Measurements from ENCODE around the gene OR5D18. TPM values are rescaled to one million over a fixed set of nuclear protein-coding genes. Genes with fewer than 3 reads are reported as not detected.

Gene OR5D18
- polyA plus RNA-seq (2013, experiment 1 of 2) = not detected
- not detected for polyA plus RNA-seq (2013, experiment 2 of 2)

DNA sequence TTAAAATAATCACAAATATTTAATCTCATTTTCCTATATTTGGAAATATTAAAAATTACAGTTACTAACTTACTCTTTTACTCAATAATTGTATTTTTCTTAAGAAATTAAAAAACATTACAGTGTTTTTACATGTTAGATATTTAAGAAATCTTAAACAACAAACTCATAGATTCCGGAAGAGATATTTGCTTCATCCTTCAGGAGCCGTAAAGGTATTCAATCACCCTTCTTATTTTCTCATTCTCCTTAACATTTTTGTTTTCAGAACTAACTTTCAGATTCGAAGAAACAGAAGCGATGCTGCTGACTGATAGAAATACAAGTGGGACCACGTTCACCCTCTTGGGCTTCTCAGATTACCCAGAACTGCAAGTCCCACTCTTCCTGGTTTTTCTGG is at the start of gene OR5D18:
OR5D18 (plus strand) TSS at position 301 of the 400 bp plus-strand sequence; CDS start at position 301, 0 bp downstream.
- no peak within 1 kb of the TSS for H2BK5ac ChIP-seq (ENCODE audit: low read length)
- no peak within 1 kb of the TSS for H2AK5ac ChIP-seq (ENCODE audit: low read depth, low read length)
- no CpG with 5 or more reads among the region's 5 CpGs for WGBS, 2 donors (ENCODE audit: extremely low coverage in 2 of 2, insufficient read length in 2 of 2, insufficient replicate concordance in 1 of 2)
- H3K36me3 ChIP-seq (replicated peaks in 1 of 2; ENCODE audit: control insufficient read depth in 2 of 2, insufficient read depth in 2 of 2, low read length in 2 of 2) = no peaks in the 10 kb centered on the region
- no peak within 1 kb of the TSS for H2BK15ac ChIP-seq (ENCODE audit: low read length)
- H3K9ac ChIP-seq (ENCODE audit: low read depth, low read length, poor library complexity) = no peak within 1 kb of the TSS
- H2AFZ ChIP-seq (ENCODE audit: low read length) = no peak within 1 kb of the TSS
- H3K18ac ChIP-seq (ENCODE audit: low read length) = no peak within 1 kb of the TSS
- H3K9me3 ChIP-seq (replicated peaks in 1 of 2; ENCODE audit: control insufficient read depth in 2 of 2, insufficient read depth in 1 of 2, low read depth in 1 of 2, low read length in 2 of 2) = peaks cover 0 to 12% of the 10 kb centered on the region in 2 donors
- no peak within 1 kb of the TSS for H2BK120ac ChIP-seq (ENCODE audit: low read depth, low read length)
- H3K14ac ChIP-seq (ENCODE audit: low read length) = no peak within 1 kb of the TSS
- no peak within 1 kb of the TSS for H2BK12ac ChIP-seq (ENCODE audit: low read length)
- H3K4me1 ChIP-seq (ENCODE audit: control insufficient read depth in 2 of 2, insufficient read depth in 1 of 2, low read depth in 1 of 2, low read length in 2 of 2) = no peaks in the 10 kb centered on the region
- no peak within 1 kb of the TSS for H4K8ac ChIP-seq (ENCODE audit: low read depth, low read length)
- no peak within 1 kb of the TSS for H3K27ac ChIP-seq (replicated peaks; ENCODE audit: low read length)
- H3K79me1 ChIP-seq (ENCODE audit: low read depth, low read length) = no peaks in the 10 kb centered on the region
- no peak within 1 kb of the TSS for H3K4me3 ChIP-seq (ENCODE audit: low read length in 2 of 2)
- no peak within 1 kb of the TSS for H3K23ac ChIP-seq (ENCODE audit: low read depth, low read length, poor library complexity)
- H4K91ac ChIP-seq (ENCODE audit: low read depth, low read length, poor library complexity) = no peak within 1 kb of the TSS
- no peak within 1 kb of the TSS for H3K4ac ChIP-seq (ENCODE audit: low read length)
- no peaks in the 10 kb centered on the region for H3K27me3 ChIP-seq (ENCODE audit: control insufficient read depth in 3 of 3, insufficient read depth in 3 of 3, low read depth in 1 of 3, low read length in 3 of 3)
- DNase-seq (ENCODE audit: low spot score) = no peak
- H3K4me2 ChIP-seq (ENCODE audit: insufficient read depth, low read length, poor library complexity, severe bottlenecking) = no peak within 1 kb of the TSS

GRCh38 chr11:55773138-55773537 is 46.3 kb upstream of the OR5D18 start, which contains the start of gene OR5D13:
Gene OR5D13, plus strand, starts transcription at chr11:55773438. Its CDS starts 0 bp downstream, at chr11:55773438.
- H4K91ac ChIP-seq (ENCODE audit: low read depth, low read length, poor library complexity) = no peak within 1 kb of the TSS
- no peak within 1 kb of the TSS for H2BK12ac ChIP-seq (ENCODE audit: low read length)
- no peak within 1 kb of the TSS for H3K4me3 ChIP-seq (ENCODE audit: low read length in 2 of 2)
- peaks cover 0 to 5% of the 10 kb centered on the region in 2 donors for H3K9me3 ChIP-seq (replicated peaks in 1 of 2; ENCODE audit: control insufficient read depth in 2 of 2, insufficient read depth in 1 of 2, low read depth in 1 of 2, low read length in 2 of 2)
- H3K4me1 ChIP-seq (ENCODE audit: control insufficient read depth in 2 of 2, insufficient read depth in 1 of 2, low read depth in 1 of 2, low read length in 2 of 2) = no peaks in the 10 kb centered on the region
- no peaks in the 10 kb centered on the region for H3K27me3 ChIP-seq (ENCODE audit: control insufficient read depth in 3 of 3, insufficient read depth in 3 of 3, low read depth in 1 of 3, low read length in 3 of 3)
- H3K18ac ChIP-seq (ENCODE audit: low read length) = no peak within 1 kb of the TSS
- DNase-seq (ENCODE audit: low spot score) = no peak
- H3K14ac ChIP-seq (ENCODE audit: low read length) = no peak within 1 kb of the TSS
- no peak within 1 kb of the TSS for H2BK5ac ChIP-seq (ENCODE audit: low read length)
- H3K27ac ChIP-seq (replicated peaks; ENCODE audit: low read length) = no peak within 1 kb of the TSS
- H3K9ac ChIP-seq (ENCODE audit: low read depth, low read length, poor library complexity) = no peak within 1 kb of the TSS
- no peak within 1 kb of the TSS for H2BK120ac ChIP-seq (ENCODE audit: low read depth, low read length)
- H3K4ac ChIP-seq (ENCODE audit: low read length) = no peak within 1 kb of the TSS
- no peak within 1 kb of the TSS for H2BK15ac ChIP-seq (ENCODE audit: low read length)
- H2AFZ ChIP-seq (ENCODE audit: low read length) = no peak within 1 kb of the TSS
- no peak within 1 kb of the TSS for H3K4me2 ChIP-seq (ENCODE audit: insufficient read depth, low read length, poor library complexity, severe bottlenecking)
- no peaks in the 10 kb centered on the region for H3K79me1 ChIP-seq (ENCODE audit: low read depth, low read length)
- H3K23ac ChIP-seq (ENCODE audit: low read depth, low read length, poor library complexity) = no peak within 1 kb of the TSS
- no peaks in the 10 kb centered on the region for H3K36me3 ChIP-seq (replicated peaks in 1 of 2; ENCODE audit: control insufficient read depth in 2 of 2, insufficient read depth in 2 of 2, low read length in 2 of 2)
- no peak within 1 kb of the TSS for H2AK5ac ChIP-seq (ENCODE audit: low read depth, low read length)
- no peak within 1 kb of the TSS for H4K8ac ChIP-seq (ENCODE audit: low read depth, low read length)

GRCh38 chr11:55791606-55792005 is 27.8 kb upstream of the OR5D18 start:
- no peak overlapping the region for H3K27ac ChIP-seq (replicated peaks; ENCODE audit: low read length)
- no peaks in the 10 kb centered on the region for H3K79me1 ChIP-seq (ENCODE audit: low read depth, low read length)
- no peak overlapping the region for H2BK15ac ChIP-seq (ENCODE audit: low read length)
- H3K36me3 ChIP-seq (replicated peaks in 1 of 2; ENCODE audit: control insufficient read depth in 2 of 2, insufficient read depth in 2 of 2, low read length in 2 of 2) = no peaks in the 10 kb centered on the region
- no peak overlapping the region for H3K18ac ChIP-seq (ENCODE audit: low read length)
- H2BK5ac ChIP-seq (ENCODE audit: low read length) = no peak overlapping the region
- no peak overlapping the region for H3K14ac ChIP-seq (ENCODE audit: low read length)
- no peak overlapping the region for H3K4ac ChIP-seq (ENCODE audit: low read length)
- no peak overlapping the region for H2BK12ac ChIP-seq (ENCODE audit: low read length)
- H3K4me2 ChIP-seq (ENCODE audit: insufficient read depth, low read length, poor library complexity, severe bottlenecking) = no peak overlapping the region
- H3K27me3 ChIP-seq (ENCODE audit: control insufficient read depth in 3 of 3, insufficient read depth in 3 of 3, low read depth in 1 of 3, low read length in 3 of 3) = no peaks in the 10 kb centered on the region
- no peak overlapping the region for H3K23ac ChIP-seq (ENCODE audit: low read depth, low read length, poor library complexity)
- H4K8ac ChIP-seq (ENCODE audit: low read depth, low read length) = no peak overlapping the region
- peaks cover 0 to 22% of the 10 kb centered on the region in 2 donors for H3K9me3 ChIP-seq (replicated peaks in 1 of 2; ENCODE audit: control insufficient read depth in 2 of 2, insufficient read depth in 1 of 2, low read depth in 1 of 2, low read length in 2 of 2)
- DNase-seq (ENCODE audit: low spot score) = no peak
- no CpG with 5 or more reads among the region's 1 CpG for WGBS, 2 donors (ENCODE audit: extremely low coverage in 2 of 2, insufficient read length in 2 of 2, insufficient replicate concordance in 1 of 2)
- H3K4me3 ChIP-seq (ENCODE audit: low read length in 2 of 2) = no peak overlapping the region
- no peak overlapping the region for H2AFZ ChIP-seq (ENCODE audit: low read length)
- no peak overlapping the region for H3K9ac ChIP-seq (ENCODE audit: low read depth, low read length, poor library complexity)
- H3K4me1 ChIP-seq (ENCODE audit: control insufficient read depth in 2 of 2, insufficient read depth in 1 of 2, low read depth in 1 of 2, low read length in 2 of 2) = no peaks in the 10 kb centered on the region
- H4K91ac ChIP-seq (ENCODE audit: low read depth, low read length, poor library complexity) = no peak overlapping the region
- no peak overlapping the region for H2AK5ac ChIP-seq (ENCODE audit: low read depth, low read length)
- H2BK120ac ChIP-seq (ENCODE audit: low read depth, low read length) = no peak overlapping the region

DNA sequence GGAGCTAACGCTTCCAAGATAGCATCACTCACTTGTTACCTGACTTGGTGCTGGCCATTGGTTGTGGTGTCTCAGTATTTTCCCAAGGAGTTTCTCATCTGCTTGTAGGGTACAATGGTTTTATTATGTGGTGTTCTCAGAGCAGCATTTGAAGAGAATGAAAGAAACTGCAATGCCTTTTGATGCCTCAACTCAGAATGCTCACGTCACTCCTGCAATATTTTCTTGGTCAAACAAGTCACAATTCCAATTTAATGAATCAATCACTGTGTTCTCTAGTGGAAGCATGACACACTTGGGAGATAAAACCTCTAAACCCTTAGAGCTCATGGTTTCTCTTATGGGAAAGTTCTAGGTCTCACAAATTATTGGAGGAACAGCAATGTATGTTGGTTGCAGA is 26.1 kb upstream of the OR5D18 start:
- Histone ChIP-seq H3K18ac (ENCODE audit: low read length) (no peak overlapping the region), H2BK5ac (ENCODE audit: low read length) (no peak overlapping the region), H3K9me3 (replicated peaks in 1 of 2; ENCODE audit: control insufficient read depth in 2 of 2, insufficient read depth in 1 of 2, low read depth in 1 of 2, low read length in 2 of 2) (peaks cover 0 to 14% of the 10 kb centered on the region in 2 donors), H2BK15ac (ENCODE audit: low read length) (no peak overlapping the region), H3K27ac (replicated peaks; ENCODE audit: low read length) (no peak overlapping the region), H2AK5ac (ENCODE audit: low read depth, low read length) (no peak overlapping the region), H3K4me2 (ENCODE audit: insufficient read depth, low read length, poor library complexity, severe bottlenecking) (no peak overlapping the region), H3K79me1 (ENCODE audit: low read depth, low read length) (no peaks in the 10 kb centered on the region), H4K8ac (ENCODE audit: low read depth, low read length) (no peak overlapping the region), H3K14ac (ENCODE audit: low read length) (no peak overlapping the region), H2BK120ac (ENCODE audit: low read depth, low read length) (no peak overlapping the region), H3K4me1 (ENCODE audit: control insufficient read depth in 2 of 2, insufficient read depth in 1 of 2, low read depth in 1 of 2, low read length in 2 of 2) (no peaks in the 10 kb centered on the region), H3K4me3 (ENCODE audit: low read length in 2 of 2) (no peak overlapping the region), H2BK12ac (ENCODE audit: low read length) (no peak overlapping the region), H4K91ac (ENCODE audit: low read depth, low read length, poor library complexity) (no peak overlapping the region), H3K23ac (ENCODE audit: low read depth, low read length, poor library complexity) (no peak overlapping the region), H2AFZ (ENCODE audit: low read length) (no peak overlapping the region), H3K9ac (ENCODE audit: low read depth, low read length, poor library complexity) (no peak overlapping the region), H3K4ac (ENCODE audit: low read length) (no peak overlapping the region), H3K36me3 (replicated peaks in 1 of 2; ENCODE audit: control insufficient read depth in 2 of 2, insufficient read depth in 2 of 2, low read length in 2 of 2) (no peaks in the 10 kb centered on the region), H3K27me3 (ENCODE audit: control insufficient read depth in 3 of 3, insufficient read depth in 3 of 3, low read depth in 1 of 3, low read length in 3 of 3) (peaks cover 0 to under 1% (median 0%) of the 10 kb centered on the region in 3 experiments)
- no peak for DNase-seq (ENCODE audit: low spot score)
- WGBS, 2 donors (ENCODE audit: extremely low coverage in 2 of 2, insufficient read length in 2 of 2, insufficient replicate concordance in 1 of 2) = no CpG with 5 or more reads among the region's 2 CpGs

Data from neuronal stem cell (in vitro differentiated cells).